ENCODE results near the gene ADSS2. TPM values are rescaled to one million over a fixed set of nuclear protein-coding genes. Genes with fewer than 3 reads are reported as not detected.
"Not testable (repeated sequence)": the region's sequence is repeated elsewhere in the genome, so short reads cannot be mapped to it uniquely, and the experiment has no call there.

ADSS2 gene
- total RNA-seq, 3 donors from 2014 or later: 38.6 to 49.0 (median 42.4) TPM

GRCh38 chr1:244365809-244366208, 85.9 kb downstream of the ADSS2 start:
- ATAC-seq (no peak), DNase-seq (no peak)
- no peak overlapping the region for H3K4me3 ChIP-seq
- no peaks in the 10 kb centered on the region for H3K36me3 ChIP-seq (ENCODE audit: low read depth)
- TF ChIP-seq CTCF (IDR thresholded peaks at IDR 0.05): no peak
- H3K9me3 ChIP-seq: no peaks in the 10 kb centered on the region
- no peaks in the 10 kb centered on the region for H3K4me1 ChIP-seq (ENCODE audit: low read depth)
- intact Hi-C loops (cut with DNase I, micrococcal nuclease): no loop called here

GRCh38 chr1:244365262-244365661, 86.4 kb downstream of the ADSS2 start:
- H3K9me3 ChIP-seq; H3K4me1 ChIP-seq (ENCODE audit: low read depth); H3K36me3 ChIP-seq (ENCODE audit: low read depth); DNase-seq; intact Hi-C loops (cut with DNase I, micrococcal nuclease); ATAC-seq; H3K4me3 ChIP-seq: not testable (repeated sequence)

- DNase-seq (no peak), ATAC-seq (no peak)
- Histone ChIP-seq H3K4me3 (no peak overlapping the region), H3K9me3 (no peaks in the 10 kb centered on the region), H3K36me3 (ENCODE audit: low read depth) (no peaks in the 10 kb centered on the region), H3K4me1 (ENCODE audit: low read depth) (no peaks in the 10 kb centered on the region)
- no peak for TF ChIP-seq CTCF (IDR thresholded peaks at IDR 0.05)
- intact Hi-C loops (cut with DNase I, micrococcal nuclease): no loop called here
Observed at GRCh38 chr1:244362476-244362875, 89.2 kb downstream of the ADSS2 start.

GRCh38 chr1:244361764-244362473, 89.8 kb downstream of the ADSS2 start:
- Histone ChIP-seq H3K9me3 (no peaks in the 10 kb centered on the region), H3K4me3 (no peak overlapping the region), H3K4me1 (ENCODE audit: low read depth) (no peaks in the 10 kb centered on the region), H3K36me3 (ENCODE audit: low read depth) (no peaks in the 10 kb centered on the region)
- no peak for TF ChIP-seq CTCF (IDR thresholded peaks at IDR 0.05)
- intact Hi-C loops (cut with DNase I, micrococcal nuclease): no loop called here
- DNase-seq: no peak
- peak; percentile 47 for ATAC-seq

Other genes with a start within 250 kb of the ADSS2 start
- 1 to 10 TPM in 1 of 3 donors, under 1 TPM in 2; 0.73 to 1.3 (median 0.93) TPM for gene CATSPERE, start 9.4 kb upstream of the ADSS2 start, total RNA-seq
- 10 to 100 TPM; 26.9 to 30.6 (median 29.7) TPM for gene DESI2, start 201.2 kb upstream of the ADSS2 start, total RNA-seq